ENCODE results near the gene CD226.

- TF ChIP-seq, protein P1, sequence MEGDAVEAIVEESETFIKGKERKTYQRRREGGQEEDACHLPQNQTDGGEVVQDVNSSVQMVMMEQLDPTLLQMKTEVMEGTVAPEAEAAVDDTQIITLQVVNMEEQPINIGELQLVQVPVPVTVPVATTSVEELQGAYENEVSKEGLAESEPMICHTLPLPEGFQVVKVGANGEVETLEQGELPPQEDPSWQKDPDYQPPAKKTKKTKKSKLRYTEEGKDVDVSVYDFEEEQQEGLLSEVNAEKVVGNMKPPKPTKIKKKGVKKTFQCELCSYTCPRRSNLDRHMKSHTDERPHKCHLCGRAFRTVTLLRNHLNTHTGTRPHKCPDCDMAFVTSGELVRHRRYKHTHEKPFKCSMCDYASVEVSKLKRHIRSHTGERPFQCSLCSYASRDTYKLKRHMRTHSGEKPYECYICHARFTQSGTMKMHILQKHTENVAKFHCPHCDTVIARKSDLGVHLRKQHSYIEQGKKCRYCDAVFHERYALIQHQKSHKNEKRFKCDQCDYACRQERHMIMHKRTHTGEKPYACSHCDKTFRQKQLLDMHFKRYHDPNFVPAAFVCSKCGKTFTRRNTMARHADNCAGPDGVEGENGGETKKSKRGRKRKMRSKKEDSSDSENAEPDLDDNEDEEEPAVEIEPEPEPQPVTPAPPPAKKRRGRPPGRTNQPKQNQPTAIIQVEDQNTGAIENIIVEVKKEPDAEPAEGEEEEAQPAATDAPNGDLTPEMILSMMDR (IDR thresholded peaks at IDR 0.05): no peak
- TF ChIP-seq POLR2A (IDR thresholded peaks at IDR 0.05): no peak
Measured at GRCh38 chr18:69897397-69898108, 50.1 kb downstream of the CD226 start.

Data from suprapubic skin (tissue), 3 donors.